K562 (cell line): ENCODE results near the gene BMP2K. TPM values are rescaled to one million over a fixed set of nuclear protein-coding genes. Genes with fewer than 3 reads are reported as not detected.

ENCODE experiments used
- ATAC-seq: fragments of 200-7000 bp; cut with Tn5 transposase; 3 replicates; pipeline ENCODE4 v1.9.1; 2020; ENCODE audit warnings: moderate library complexity
- BruUV-seq: library from RNA; stranded (reverse); fragments of 400-500 nt; replicated peaks from 2 replicates; lab custom pipeline; 2021; lab: Mats Ljungman, UMichigan
- CTCF ChIA-PET: fragments of 300-600 bp; formaldehyde crosslinking; extraction: SDS; loops from one replicate; lab custom pipeline; 2021; ENCODE audit warnings: low intra/inter-chr PET ratio; lab: Yijun Ruan, JAX
- POLR2A ChIA-PET: fragments of 300-600, 350-650 bp; sonication (Branson Sonifier 250); formaldehyde crosslinking; extraction: SDS; loops from one replicate; lab custom pipeline; 2021; ENCODE audit warnings: antibody characterized with exemption, inconsistent platforms; lab: Yijun Ruan, JAX
- DNase-seq, 4 experiments: peaks; one replicate each; pipeline versions ENCODE4 v3.0.0 to v3.0.0-alpha.2; 2011 to 2018; ENCODE audit warnings: low spot score in 3 of 4, mixed read lengths in 3 of 4; ENCODE audit errors: extremely low read depth in 1 of 4
- FAIRE-seq: peaks from 2 replicates; lab custom pipeline; 2011; peaks lifted over from hg19 to GRCh38; lab: Jason Lieb, UNC
- H2AFZ ChIP-seq: 2 replicates; pipeline ENCODE4 v1.6.0; 2011; ENCODE audit warnings: low read depth, low read length, control low read depth, inconsistent platforms
- H3K27ac ChIP-seq: fragments of 200-600 bp; 3 replicates; pipeline ENCODE4 v1.8.0; 2011; ENCODE audit warnings: low read depth, mild to moderate bottlenecking, control low read depth, inconsistent platforms, low read length, moderate library complexity, mixed read lengths; ENCODE audit errors: extremely low read depth
- H3K27me3 ChIP-seq, 2 experiments: fragments of 300-600 bp in 1 of 2; 2 replicates in 1 of 2; 3 replicates in 1 of 2; pipeline versions ENCODE4 v1.6.0 to v1.8.0; 2011; ENCODE audit warnings: inconsistent platforms in 2 of 2, low read length in 2 of 2, mild to moderate bottlenecking in 1 of 2, mixed read lengths in 1 of 2, moderate library complexity in 1 of 2; ENCODE audit not compliant: control insufficient read depth in 2 of 2, insufficient read depth in 2 of 2
- H3K36me3 ChIP-seq: fragments of 300-600 bp; 3 replicates; pipeline ENCODE4 v1.8.0; 2011; ENCODE audit warnings: mild to moderate bottlenecking, low read length, inconsistent platforms; ENCODE audit not compliant: control insufficient read depth, insufficient read depth
- H3K4me1 ChIP-seq, 2 experiments: fragments of 200-600 bp in 1 of 2; replicated peaks in 1 of 2; 2 replicates in 1 of 2; 3 replicates in 1 of 2; pipeline versions ENCODE4 v1.5.1 to v1.8.0; 2011; ENCODE audit warnings: inconsistent platforms in 2 of 2, low read length in 2 of 2, mild to moderate bottlenecking in 1 of 2, mixed read lengths in 1 of 2, moderate library complexity in 1 of 2; ENCODE audit not compliant: control insufficient read depth in 2 of 2, insufficient read depth in 2 of 2
- H3K4me2 ChIP-seq: 2 replicates; pipeline ENCODE4 v1.6.1; 2011; ENCODE audit warnings: low read length, control low read depth, inconsistent platforms, mixed read lengths; ENCODE audit not compliant: insufficient read depth
- H3K4me3 ChIP-seq: fragments of 200-600 bp; sonication (generic), shearing (Covaris generic); 2 replicates; pipeline ENCODE4 v1.5.1; 2016; ENCODE audit warnings: control low read depth, inconsistent platforms
- H3K79me2 ChIP-seq: fragments of 200-600 bp; 3 replicates; pipeline ENCODE4 v1.8.0; 2011; ENCODE audit warnings: low read length, inconsistent platforms; ENCODE audit not compliant: control insufficient read depth, insufficient read depth
- H3K9ac ChIP-seq, 2 experiments: 2 replicates each; pipeline versions ENCODE4 v1.6.0 to v1.6.1; 2011; ENCODE audit warnings: low read depth in 2 of 2, low read length in 2 of 2, control low read depth in 1 of 2, inconsistent platforms in 1 of 2, mild to moderate bottlenecking in 1 of 2, mixed read lengths in 1 of 2; ENCODE audit not compliant: insufficient read depth in 1 of 2
- H3K9me1 ChIP-seq: one replicate; pipeline ENCODE4 v1.6.0; 2011; ENCODE audit warnings: inconsistent platforms, mild to moderate bottlenecking, low read length, moderate library complexity; ENCODE audit not compliant: control insufficient read depth, insufficient read depth
- H3K9me3 ChIP-seq: replicated peaks from 2 replicates; pipeline ENCODE4 v1.5.1; 2011; ENCODE audit warnings: low read depth, low read length, inconsistent platforms; ENCODE audit not compliant: control insufficient read depth, insufficient read depth
- H4K20me1 ChIP-seq: replicated peaks from 2 replicates; pipeline ENCODE4 v1.6.1; 2011; ENCODE audit warnings: low read length, inconsistent platforms, mixed read lengths; ENCODE audit not compliant: control insufficient read depth, insufficient read depth
- DPF2 ChIP-seq: fragments of 450-650 bp; IDR thresholded peaks from 2 replicates; pipeline ENCODE4 v1.6.1; 2016
- MEF2D ChIP-seq: conservative IDR thresholded peaks from 2 replicates; pipeline ENCODE4 v1.6.1; 2016; ENCODE audit warnings: low read depth, missing genetic modification characterization, missing compliant biosample characterization
- NKRF ChIP-seq: fragments of 450-650 bp; IDR thresholded peaks from 2 replicates; pipeline ENCODE4 v1.6.1; 2016; ENCODE audit warnings: borderline replicate concordance
- NUFIP1 ChIP-seq: fragments of 450-650 bp; IDR thresholded peaks from 2 replicates; pipeline ENCODE4 v1.6.1; 2018; ENCODE audit not compliant: partially characterized antibody
- SMARCA5 ChIP-seq: fragments of 450-650 bp; IDR thresholded peaks from 2 replicates; pipeline ENCODE4 v1.6.1; 2016
- TEAD4 ChIP-seq, 2 experiments: sonication (generic) in 1 of 2; formaldehyde crosslinking in 1 of 2; IDR thresholded peaks; 2 replicates each; pipeline versions ENCODE4 v1.6.1 to v1.8.0; 2012 to 2022; ENCODE audit warnings: borderline replicate concordance in 1 of 2, inconsistent platforms in 1 of 2, low read length in 1 of 2, mild to moderate bottlenecking in 1 of 2, missing genetic modification reagents in 1 of 2
- WGBS: fragments of 100-300 bp; shearing (Covaris generic); methylation state at CpG from one replicate; pipeline ENCODE4 v1.1.6; 2016; ENCODE audit warnings: low coverage, mixed read lengths; ENCODE audit not compliant: insufficient coverage; ENCODE audit errors: missing lambda C conversion rate; 5-methylcytosine and 5-hydroxymethylcytosine counted together
- in situ Hi-C: fragments of 300-500 bp; cut with MboI; formaldehyde crosslinking; loops from 4 replicates; pipeline ENCODE4 v1.15.0; 2018; ENCODE audit warnings: inconsistent platforms, mixed read lengths
- intact Hi-C: fragments of 100-400 bp; cut with micrococcal nuclease; formaldehyde crosslinking; loops from 2 replicates; pipeline ENCODE4 v1.14.2; 2022
- polyA plus RNA-seq, 8 experiments: library from polyadenylated mRNA; depleted of rRNA in 4 of 8; stranded (reverse) in 5 of 8; unstranded in 3 of 8; fragments of >200 nt; fragmentation: Nextera tagmentation in 2 of 8; fragmentation: Illumina TruSeq in 1 of 8; extraction: Ambion mirVana in 2 of 8; extraction: Trizol in 1 of 8; gene quantifications; 2 replicates each; pipeline versions ENCODE4 v1.2.1 to v1.2.3, GENCODE V29; 2011 to 2014; ENCODE audit warnings: inconsistent platforms in 1 of 8, missing spikeins in 1 of 8
- total RNA-seq, 7 experiments: library from RNA; depleted of rRNA in 6 of 7; stranded (reverse); fragments of >200 nt in 6 of 7; fragmentation: Illumina TruSeq in 2 of 7; extraction: Trizol in 2 of 7; gene quantifications; 2 replicates each; pipeline versions ENCODE4 v1.2.1 to v1.2.3, GENCODE V29; 2011 to 2021; ENCODE audit warnings: low replicate concordance in 1 of 7
- TF ChIP-seq, protein P1 (sequence below), 2 experiments: IDR thresholded peaks; 2 replicates each; pipeline ENCODE4 v1.6.1; 2011; ENCODE audit warnings: borderline replicate concordance in 1 of 2, control low read depth in 1 of 2, low read depth in 1 of 2, low read length in 1 of 2, mild to moderate bottlenecking in 1 of 2, mixed read lengths in 1 of 2, moderate library complexity in 1 of 2; ENCODE audit not compliant: insufficient read depth in 1 of 2, insufficient read length in 1 of 2, poor library complexity in 1 of 2, severe bottlenecking in 1 of 2; ENCODE audit errors: extremely low read depth in 1 of 2

Gene BMP2K
- total and polyA plus RNA-seq, 9 of the 15 experiments (the other 6 are each of a cell fraction or from before 2014, with no cell fraction given) = 17.0 to 217 (median 104) TPM

DNA sequence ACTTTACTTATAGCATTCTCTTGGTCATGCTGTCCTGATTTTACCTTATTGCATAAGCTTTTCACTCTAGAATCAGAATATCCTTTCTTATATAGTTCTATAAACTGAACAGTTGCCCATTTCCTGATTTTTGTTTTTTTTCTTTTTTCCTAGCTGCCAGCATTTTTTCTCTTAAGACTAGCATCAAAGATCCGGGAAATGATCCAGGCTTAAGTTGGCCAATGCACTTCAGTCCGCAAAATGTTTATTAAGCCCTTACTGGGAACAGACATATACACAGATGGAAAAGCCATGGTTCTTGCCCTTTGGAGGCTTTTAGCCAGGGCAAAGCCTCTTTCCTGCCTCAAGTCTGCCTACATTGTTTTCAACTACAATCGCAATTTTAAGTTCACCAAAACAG, 10.1 kb upstream of the BMP2K start (continued):
- TF ChIP-seq, protein P1, sequence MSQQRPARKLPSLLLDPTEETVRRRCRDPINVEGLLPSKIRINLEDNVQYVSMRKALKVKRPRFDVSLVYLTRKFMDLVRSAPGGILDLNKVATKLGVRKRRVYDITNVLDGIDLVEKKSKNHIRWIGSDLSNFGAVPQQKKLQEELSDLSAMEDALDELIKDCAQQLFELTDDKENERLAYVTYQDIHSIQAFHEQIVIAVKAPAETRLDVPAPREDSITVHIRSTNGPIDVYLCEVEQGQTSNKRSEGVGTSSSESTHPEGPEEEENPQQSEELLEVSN (IDR thresholded peaks at IDR 0.05; ENCODE audit: borderline replicate concordance in 1 of 2, extremely low read depth in 1 of 2, insufficient read depth in 1 of 2, insufficient read length in 1 of 2, low read depth in 1 of 2, low read length in 1 of 2, poor library complexity in 1 of 2, severe bottlenecking in 1 of 2) = no peak
- TF ChIP-seq MEF2D (tag) = no peak

- no peak for FAIRE-seq
- H3K79me2 ChIP-seq = no peaks in the 10 kb centered on the region
- POLR2A ChIA-PET = interaction anchor here (0.7 to 1.5 kb wide), 5 partner anchors 17 to 115 kb away, joined by 3 to 5 read pairs (median 3); no protein-coding TSS in a partner anchor
- 0 out of 2 replicates have a peak, but pooled peaks have one; percentile 17 for TF ChIP-seq DPF2
- TF ChIP-seq NKRF = peak; percentile 27; the same call in 1 of the 2 replicates
- no peak for TF ChIP-seq NUFIP1
- 0 out of 2 replicates have a peak, but pooled peaks have one; percentile 40 for TF ChIP-seq SMARCA5
- TF ChIP-seq TEAD4 (IDR thresholded peaks at IDR 0.05; ENCODE audit: low read length) = no peak
- TF ChIP-seq TEAD4 (CRISPR knock-in tag; IDR thresholded peaks at IDR 0.05; ENCODE audit: borderline replicate concordance) = no peak
- TF ChIP-seq, all 486 proteins: peak for 3
- Histone ChIP-seq H3K4me2 (no peak overlapping the region), H3K4me3 (no peak overlapping the region), H2AFZ (no peak overlapping the region; the same call in 1 of the 2 replicates), H3K27me3 (no peaks in the 10 kb centered on the region), H4K20me1 (no peaks in the 10 kb centered on the region), H3K9me1 (no peaks in the 10 kb centered on the region), H3K9me3 (no peaks in the 10 kb centered on the region), H3K4me1 (peaks cover 17 to 59% of the 10 kb centered on the region in 2 experiments; a peak in 4 of 5 replicates), H3K9ac (no peak overlapping the region), H3K36me3 (no peaks in the 10 kb centered on the region), H3K27ac (no peak overlapping the region)
- DNase-seq (no peak), ATAC-seq (no peak)
- 60% methylated on average over 5 of the region's 5 CpGs for WGBS
- intact Hi-C loops (no loop called here), in situ Hi-C loops (no loop called here)
- CTCF ChIA-PET = no interaction called here
- no TSS peak for BruUV-seq
Observed at GRCh38 chr4:78766650-78767049, 9.5 kb upstream of the BMP2K start.
